HepG2 (cell line): ENCODE measurements around the gene DPP3. TPM values are rescaled to one million over a fixed set of nuclear protein-coding genes. Genes with fewer than 3 reads are reported as not detected.

Source experiments
- ATAC-seq: fragments of 200-7000 bp; cut with Tn5 transposase; 3 replicates; pipeline ENCODE4 v1.9.1; 2020; ENCODE audit warnings: mild to moderate bottlenecking, moderate library complexity
- BruUV-seq: library from RNA; stranded (reverse); fragments of 400-500 nt; replicated peaks from 2 replicates; lab custom pipeline; 2021; lab: Mats Ljungman, UMichigan
- CTCF ChIA-PET: fragments of 300-600 bp; formaldehyde crosslinking; extraction: SDS; loops from one replicate; lab custom pipeline; 2021; ENCODE audit warnings: low total read pairs, inconsistent platforms, low intra/inter-chr PET ratio; lab: Yijun Ruan, JAX
- POLR2A ChIA-PET: fragments of 350-600 bp; sonication (Branson Sonifier 250); formaldehyde crosslinking; loops from one replicate; lab custom pipeline; 2020; ENCODE audit warnings: antibody characterized with exemption, inconsistent platforms; lab: Yijun Ruan, JAX
- DNase-seq: peaks from one replicate; pipeline ENCODE4 v3.0.0-alpha.2; 2015; ENCODE audit warnings: low spot score
- FAIRE-seq: peaks from 3 replicates; lab custom pipeline; 2011; peaks lifted over from hg19 to GRCh38; lab: Jason Lieb, UNC
- H2AFZ ChIP-seq: one replicate; pipeline ENCODE4 v1.6.1; 2011; ENCODE audit warnings: low read length, inconsistent platforms
- H3K27ac ChIP-seq: fragments of 300-600 bp; 3 replicates; pipeline ENCODE4 v1.8.0; 2011; ENCODE audit warnings: mixed run types, mild to moderate bottlenecking, mixed read lengths, low read length, inconsistent platforms; ENCODE audit not compliant: insufficient read depth; ENCODE audit errors: extremely low read length
- H3K27me3 ChIP-seq, 2 experiments: fragments of 200-600 bp in 1 of 2; 2 replicates in 1 of 2; 3 replicates in 1 of 2; pipeline versions ENCODE4 v1.6.0 to v1.8.0; 2011; ENCODE audit warnings: low read length in 2 of 2, mild to moderate bottlenecking in 2 of 2, moderate library complexity in 2 of 2, inconsistent platforms in 1 of 2; ENCODE audit not compliant: insufficient read depth in 2 of 2, control insufficient read depth in 1 of 2
- H3K36me3 ChIP-seq, 2 experiments: fragments of 200-600 bp in 1 of 2; replicated peaks in 1 of 2; 2 replicates in 1 of 2; 3 replicates in 1 of 2; pipeline versions ENCODE4 v1.5.1 to v1.8.0; 2011; ENCODE audit warnings: low read length in 2 of 2, inconsistent platforms in 1 of 2; ENCODE audit not compliant: insufficient read depth in 2 of 2, control insufficient read depth in 1 of 2
- H3K4me1 ChIP-seq: 2 replicates; pipeline ENCODE4 v1.5.1; 2012; ENCODE audit warnings: low read length, inconsistent platforms; ENCODE audit not compliant: insufficient read depth
- H3K4me2 ChIP-seq: 2 replicates; pipeline ENCODE4 v1.6.0; 2011; ENCODE audit warnings: low read depth, low read length, inconsistent platforms
- H3K4me3 ChIP-seq, 3 experiments: fragments of 200-600 bp in 1 of 3; sonication (generic), shearing (Covaris generic) in 1 of 3; replicated peaks in 1 of 3; 2 replicates each; pipeline ENCODE4 v1.5.1; 2011 to 2016; ENCODE audit warnings: low read length in 3 of 3, inconsistent platforms in 2 of 3, low read depth in 2 of 3, mild to moderate bottlenecking in 2 of 3, control low read depth in 1 of 3, mixed read lengths in 1 of 3; ENCODE audit not compliant: insufficient read depth in 1 of 3
- H3K79me2 ChIP-seq: one replicate; pipeline ENCODE4 v1.6.1; 2011; ENCODE audit warnings: low read length, inconsistent platforms; ENCODE audit not compliant: insufficient read depth
- H3K9ac ChIP-seq: 2 replicates; pipeline ENCODE4 v1.6.0; 2011; ENCODE audit warnings: mild to moderate bottlenecking, low read depth, low read length, inconsistent platforms; ENCODE audit not compliant: insufficient read depth
- H3K9me3 ChIP-seq: 2 replicates; pipeline ENCODE4 v1.5.1; 2012; ENCODE audit warnings: mild to moderate bottlenecking, low read length
- H4K20me1 ChIP-seq: 2 replicates; pipeline ENCODE4 v1.6.0; 2011; ENCODE audit warnings: inconsistent platforms, mild to moderate bottlenecking, low read length, moderate library complexity; ENCODE audit not compliant: insufficient read depth
- CEBPG ChIP-seq: IDR thresholded peaks from 2 replicates; pipeline ENCODE4 v1.6.1; 2016
- CHD4 ChIP-seq: fragments of 200-600 bp; sonication (generic); IDR thresholded peaks from 2 replicates; pipeline ENCODE4 v1.7.0; 2017; ENCODE audit warnings: mild to moderate bottlenecking, low read length, borderline replicate concordance
- KAT7 ChIP-seq: IDR thresholded peaks from 2 replicates; pipeline ENCODE4 v1.6.1; 2018; ENCODE audit warnings: borderline replicate concordance, missing compliant biosample characterization
- KLF12 ChIP-seq: sonication (generic); formaldehyde crosslinking; IDR thresholded peaks from 2 replicates; pipeline ENCODE4 v1.4.0; 2020; ENCODE audit warnings: missing genetic modification reagents, borderline replicate concordance
- RBM22 ChIP-seq: fragments of 200-400 bp; formaldehyde crosslinking; optimal IDR thresholded peaks from 2 replicates; pipeline ENCODE3; 2017; ENCODE audit warnings: mild to moderate bottlenecking, low read length, moderate library complexity
- RELA ChIP-seq: sonication (generic); formaldehyde crosslinking; IDR thresholded peaks from 2 replicates; pipeline ENCODE4 v1.4.0; 2020; ENCODE audit warnings: missing genetic modification reagents
- TMF1 ChIP-seq: sonication (generic); formaldehyde crosslinking; IDR thresholded peaks from 2 replicates; pipeline ENCODE4 v1.8.1; 2022; ENCODE audit warnings: low read depth, missing genetic modification reagents
- TOPORS ChIP-seq: sonication (generic); formaldehyde crosslinking; IDR thresholded peaks from 2 replicates; pipeline ENCODE4 v1.8.0; 2023; ENCODE audit warnings: mild to moderate bottlenecking, missing genetic modification reagents
- XRCC5 ChIP-seq: fragments of 200-400 bp; formaldehyde crosslinking; optimal IDR thresholded peaks from 2 replicates; pipeline ENCODE3; 2017; ENCODE audit warnings: mild to moderate bottlenecking, low read length
- ZBTB38 ChIP-seq: sonication (generic); formaldehyde crosslinking; IDR thresholded peaks from 2 replicates; pipeline ENCODE4 v1.5.1; 2020; ENCODE audit warnings: mild to moderate bottlenecking, missing genetic modification reagents
- ZBTB4 ChIP-seq: sonication (generic); formaldehyde crosslinking; IDR thresholded peaks from 2 replicates; pipeline ENCODE4 v1.4.0; 2020; ENCODE audit warnings: missing genetic modification reagents, mild to moderate bottlenecking, borderline replicate concordance
- ZHX1 ChIP-seq: sonication (generic); formaldehyde crosslinking; IDR thresholded peaks from 2 replicates; pipeline ENCODE4 v1.8.1; 2022; ENCODE audit warnings: low read depth, mild to moderate bottlenecking, missing genetic modification reagents
- ZNF207 ChIP-seq: fragments of 450-650 bp; IDR thresholded peaks from 2 replicates; pipeline ENCODE4 v1.6.1; 2016; ENCODE audit warnings: antibody characterized with exemption, borderline replicate concordance
- ZNF326 ChIP-seq: sonication (generic); formaldehyde crosslinking; IDR thresholded peaks from 2 replicates; pipeline ENCODE4 v1.4.0; 2020; ENCODE audit warnings: missing genetic modification reagents, borderline replicate concordance
- ZNF589 ChIP-seq: sonication (generic); formaldehyde crosslinking; conservative IDR thresholded peaks from 2 replicates; pipeline ENCODE4 v1.8.0; 2022; ENCODE audit warnings: mild to moderate bottlenecking, moderate library complexity, missing genetic modification reagents
- ZNF879 ChIP-seq: sonication (generic); formaldehyde crosslinking; IDR thresholded peaks from 2 replicates; pipeline ENCODE4 v1.8.1; 2023; ENCODE audit warnings: missing genetic modification reagents
- WGBS: methylation state at CpG from one replicate; pipeline ENCODE4 v1.1.6; 2017; ENCODE audit warnings: low lambda C conversion rate; 5-methylcytosine and 5-hydroxymethylcytosine counted together
- in situ Hi-C: cut with HindIII; loops from 2 replicates; pipeline ENCODE4 v1.10.0; 2017; ENCODE audit warnings: low pct_unique_long_range_greater_than_20kb; ENCODE audit not compliant: extremely low pct_ligation_motif_present
- intact Hi-C: fragments of 100-400 bp; cut with micrococcal nuclease; formaldehyde crosslinking; loops from one replicate; pipeline ENCODE4 v1.10.0; 2022; ENCODE audit not compliant: unreplicated experiment
- polyA plus RNA-seq, 8 experiments: library from polyadenylated mRNA; depleted of rRNA in 3 of 8; stranded (reverse) in 7 of 8; unstranded in 1 of 8; fragments of >200 nt; fragmentation: Illumina TruSeq in 4 of 8; extraction: Trizol in 4 of 8; gene quantifications; 2 replicates each; pipeline versions ENCODE4 v1.2.1 to v1.2.3, GENCODE V29; 2011 to 2016; ENCODE audit warnings: low read depth in 4 of 8, missing spikeins in 1 of 8, mixed read lengths in 1 of 8; ENCODE audit not compliant: insufficient read depth in 1 of 8
- total RNA-seq, 5 experiments: library from RNA; depleted of rRNA; stranded (reverse); fragments of >200 nt; fragmentation: Illumina TruSeq; extraction: Trizol; gene quantifications; 2 replicates each; pipeline ENCODE4 v1.2.3, GENCODE V29; 2016; ENCODE audit warnings: low read depth in 1 of 5

DPP3 gene
- total and polyA plus RNA-seq, 2 of the 13 experiments (the other 11 are each of a cell fraction or from before 2014, with no cell fraction given), result 38.4 to 59.8 TPM

GRCh38 chr11:66443602-66444001 lies 36.6 kb upstream of the DPP3 start:
- WGBS, result 16% methylated on average over 4 of the region's 4 CpGs
- no peak overlapping the region for H3K4me3 ChIP-seq
- POLR2A ChIA-PET, result no interaction called here
- intact Hi-C loops (no loop called here), in situ Hi-C loops (no loop called here)
- no peak overlapping the region for H3K4me2 ChIP-seq
- TF ChIP-seq ZBTB38 (CRISPR knock-in tag) (no peak), CHD4 (no peak), ZNF326 (no peak), ZNF879 (CRISPR knock-in tag) (no peak), XRCC5 (no peak), ZNF589 (CRISPR knock-in tag) (no peak), TOPORS (CRISPR knock-in tag) (no peak), TMF1 (CRISPR knock-in tag) (no peak)
- no peaks in the 10 kb centered on the region for H3K9me3 ChIP-seq
- no peak for ATAC-seq
- peaks cover 27% of the 10 kb centered on the region for H3K4me1 ChIP-seq
- H3K79me2 ChIP-seq, result no peaks in the 10 kb centered on the region
- BruUV-seq, result no TSS peak
- no peaks in the 10 kb centered on the region for H3K36me3 ChIP-seq
- H2AFZ ChIP-seq, result no peak overlapping the region
- CTCF ChIA-PET, result no interaction called here
- no peak overlapping the region for H3K27ac ChIP-seq
- peaks cover 2 to 11% of the 10 kb centered on the region in 2 experiments; a peak in 2 of 5 replicates for H3K27me3 ChIP-seq
- no peak overlapping the region for H3K9ac ChIP-seq
- no peak for FAIRE-seq
- H4K20me1 ChIP-seq, result no peaks in the 10 kb centered on the region
- no peak for DNase-seq

- Histone ChIP-seq H3K79me2 (no peaks in the 10 kb centered on the region), H3K27me3 (peaks cover 2 to 13% of the 10 kb centered on the region in 2 experiments; a peak in 3 of 5 replicates), H3K9ac (no peak overlapping the region), H3K4me1 (peaks cover 21% of the 10 kb centered on the region), H3K27ac (no peak overlapping the region), H4K20me1 (no peaks in the 10 kb centered on the region), H3K36me3 (no peaks in the 10 kb centered on the region), H2AFZ (no peak overlapping the region), H3K4me3 (no peak overlapping the region), H3K4me2 (no peak overlapping the region), H3K9me3 (no peaks in the 10 kb centered on the region)
- ChIA-PET POLR2A (no interaction called here), CTCF (no interaction called here)
- intact Hi-C loops (loop anchor here (2.0 kb wide), 1 partner anchor 46 kb away; no protein-coding TSS in a partner anchor), in situ Hi-C loops (no loop called here)
- BruUV-seq, result no TSS peak
- no peak for FAIRE-seq
- DNase-seq, result no peak
- ATAC-seq, result no peak
- TF ChIP-seq CEBPG (CRISPR knock-in tag) (no peak), ZHX1 (CRISPR knock-in tag) (no peak), RELA (CRISPR knock-in tag) (no peak), KLF12 (CRISPR knock-in tag) (no peak), RBM22 (no peak), ZBTB4 (no peak), KAT7 (CRISPR knock-in tag) (no peak), ZNF207 (no peak)
Measured at GRCh38 chr11:66447012-66447411, 33.2 kb upstream of the DPP3 start.
